Brain pericyte (primary cell): ENCODE data around the gene SLC27A6.

Experiments used
- DNase-seq: peaks from one replicate; pipeline ENCODE4 v3.0.0-alpha.2; 2012; ENCODE audit warnings: low read depth, low spot score

Gene SLC27A6

DNA sequence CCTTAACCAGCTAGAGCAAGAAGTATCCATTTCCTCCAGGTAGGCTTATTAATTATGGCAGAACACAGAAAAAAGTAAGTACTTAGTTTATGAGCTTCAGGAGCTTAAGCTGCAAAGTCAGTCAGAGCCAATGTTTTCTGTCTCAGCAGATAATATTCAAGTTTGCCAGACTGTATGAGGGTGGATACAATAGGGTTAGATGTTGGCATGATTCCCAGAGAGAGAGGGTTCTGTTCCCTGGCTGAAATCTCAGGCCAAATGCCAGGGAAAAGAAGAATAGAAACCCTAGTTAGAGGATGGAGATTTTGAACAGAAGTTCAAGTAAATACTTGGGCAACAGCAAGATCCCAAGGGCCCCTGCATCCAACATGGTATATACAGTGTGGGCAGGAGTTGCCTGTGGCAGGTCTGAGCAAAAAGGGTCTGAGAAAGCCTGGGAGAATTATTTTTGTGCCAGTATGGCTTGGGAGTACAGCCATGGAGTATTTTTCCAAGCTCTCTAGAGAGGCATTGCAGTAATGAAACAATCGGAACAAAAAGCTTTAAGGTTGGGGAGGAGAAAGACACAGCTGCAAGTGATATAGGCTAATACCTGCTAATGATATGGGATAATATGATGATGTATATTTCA, 98.3 kb downstream of the SLC27A6 start:
- peak; percentile 15 for DNase-seq

DNA sequence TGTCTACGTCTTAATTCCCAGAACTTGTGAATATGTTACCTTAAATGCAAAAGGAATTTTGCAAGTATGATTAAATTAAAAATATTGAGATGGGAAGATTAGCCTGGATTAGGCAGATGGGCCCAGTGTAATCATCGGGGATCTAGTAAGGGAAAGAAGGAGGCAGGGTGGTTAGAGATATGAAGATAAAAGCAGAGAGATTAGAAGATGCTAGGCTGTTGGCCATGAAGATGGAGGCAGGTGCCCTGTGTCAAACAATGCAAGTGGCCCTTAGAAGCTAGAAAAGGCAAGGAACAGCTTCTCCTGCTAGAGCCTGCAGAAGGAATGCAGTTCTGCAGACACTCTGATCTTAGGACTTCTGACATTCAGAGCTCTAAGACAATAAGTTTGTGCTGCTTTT, 100.4 kb downstream of the SLC27A6 start:
- no peak for DNase-seq

DNA sequence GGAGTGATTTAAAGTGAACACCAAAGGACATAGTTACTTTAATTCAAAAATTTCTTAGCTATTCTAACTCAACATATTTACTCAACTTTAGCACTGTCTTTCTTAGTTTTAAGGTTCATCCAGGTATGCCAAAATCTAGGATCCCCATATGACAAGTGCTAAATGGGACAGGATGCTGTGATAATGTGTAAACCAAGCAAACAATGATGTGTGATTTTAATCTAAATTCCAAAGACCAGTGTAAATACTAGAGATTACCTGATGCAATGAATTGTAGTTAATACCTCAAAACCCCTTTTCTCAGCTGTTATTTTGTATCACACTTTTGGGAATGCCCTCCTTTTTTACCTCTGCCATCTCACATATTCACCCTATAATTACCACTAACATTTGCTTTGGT, 102.5 kb downstream of the SLC27A6 start:
- no peak for DNase-seq

DNA sequence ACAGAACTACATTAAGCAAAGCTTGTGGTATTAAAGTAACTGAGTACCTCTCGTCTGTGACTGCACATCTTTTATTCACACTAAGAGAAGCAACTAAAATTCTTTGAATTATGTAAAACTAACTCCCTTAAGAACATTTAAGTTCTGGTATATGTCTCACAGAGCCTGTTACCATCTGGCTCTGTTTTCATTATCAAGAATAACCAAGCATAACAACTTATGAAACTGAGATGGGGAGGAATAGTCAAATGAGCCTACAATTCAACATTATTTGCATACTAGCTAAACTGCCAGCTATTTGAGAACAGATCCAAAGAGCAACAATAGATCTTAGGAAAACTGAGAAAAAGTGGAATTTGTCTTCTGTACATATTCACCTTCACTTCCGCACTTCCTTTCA, 104.0 kb downstream of the SLC27A6 start:
- no peak for DNase-seq

DNA sequence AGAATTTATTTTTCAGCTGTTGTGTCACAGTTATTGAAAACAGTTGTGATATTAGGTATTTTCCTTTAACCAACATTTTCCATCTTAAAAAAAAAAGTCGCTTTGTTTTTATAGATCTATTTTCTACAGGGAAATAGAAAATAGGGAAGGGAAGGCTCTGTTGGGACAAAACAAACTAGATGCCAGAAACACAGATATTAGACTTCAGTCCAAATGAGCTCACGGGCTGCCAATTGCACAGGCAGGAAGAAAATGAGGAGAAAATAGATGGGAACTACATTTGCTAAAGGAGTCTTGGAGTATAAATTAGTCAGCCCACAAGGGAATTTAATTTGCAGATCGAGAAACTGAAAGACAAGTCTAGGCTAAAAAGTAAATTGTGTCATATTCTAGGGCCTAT, 107.8 kb downstream of the SLC27A6 start:
- DNase-seq: no peak

DNA sequence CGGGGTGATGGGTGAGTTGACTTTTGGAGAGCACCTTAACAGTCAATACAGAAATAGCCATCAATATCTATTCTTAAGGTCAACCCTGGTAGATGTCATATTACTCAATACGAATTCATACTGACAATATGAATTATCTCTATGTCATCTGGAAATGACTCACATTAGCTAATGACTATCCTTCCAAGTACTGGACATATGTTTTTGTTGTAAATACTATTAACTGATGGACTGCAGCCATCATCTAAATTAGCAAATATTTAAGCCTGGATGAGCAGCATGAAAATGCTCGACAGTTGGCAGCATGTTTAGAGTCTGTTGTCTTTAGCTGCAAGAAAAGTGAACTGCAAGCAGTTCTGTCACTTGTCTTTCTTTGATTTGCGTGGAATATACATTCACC, 109.6 kb downstream of the SLC27A6 start:
- no peak for DNase-seq

DNA sequence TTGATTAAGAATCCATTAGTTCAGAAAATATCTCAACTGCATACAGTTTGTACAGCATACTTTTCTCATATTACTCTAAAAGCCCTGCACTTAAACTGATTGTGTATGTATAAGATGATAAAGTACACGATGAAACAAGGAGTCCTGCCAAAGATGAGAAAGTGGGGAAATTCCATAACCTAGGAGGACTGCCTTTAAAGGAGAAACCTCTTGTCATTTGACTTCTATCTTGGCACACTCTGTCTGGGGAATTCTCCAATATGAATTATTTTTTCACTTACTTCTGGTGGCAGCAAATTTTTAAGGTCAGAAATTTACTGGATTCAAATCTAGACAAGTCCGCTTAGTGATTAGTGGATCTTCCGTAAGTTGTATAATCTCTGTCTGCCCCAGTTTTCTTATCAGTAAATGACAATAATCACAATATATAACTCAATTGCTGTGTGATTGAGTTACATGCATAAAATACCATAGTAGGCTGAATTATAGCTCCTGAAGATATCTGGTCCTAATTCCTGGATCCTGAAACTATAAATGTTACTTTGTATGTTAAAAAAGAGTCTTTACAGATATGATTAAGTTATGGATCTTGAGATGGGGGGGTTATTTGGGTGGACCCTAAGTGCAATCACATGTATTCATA, 112.3 kb downstream of the SLC27A6 start:
- DNase-seq: no peak

DNA sequence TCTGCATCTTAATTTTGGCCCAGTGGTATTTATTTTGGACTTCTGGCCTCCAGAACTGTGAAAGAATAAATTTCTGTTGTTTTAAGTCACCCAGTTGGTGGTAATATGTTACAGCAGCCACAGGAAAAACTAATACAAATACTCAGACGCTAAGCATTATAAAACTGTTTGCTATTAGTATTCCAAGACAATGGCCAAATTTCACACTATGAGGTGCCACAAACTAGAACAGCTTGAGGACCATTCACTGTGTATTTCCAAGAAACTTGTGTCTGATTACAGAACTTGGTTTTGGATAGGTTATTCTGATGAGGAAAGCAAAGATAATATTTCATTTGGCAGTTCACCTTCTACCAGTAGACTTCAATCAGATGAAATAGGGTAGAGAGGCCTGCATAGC, 113.0 kb downstream of the SLC27A6 start:
- no peak for DNase-seq

DNA sequence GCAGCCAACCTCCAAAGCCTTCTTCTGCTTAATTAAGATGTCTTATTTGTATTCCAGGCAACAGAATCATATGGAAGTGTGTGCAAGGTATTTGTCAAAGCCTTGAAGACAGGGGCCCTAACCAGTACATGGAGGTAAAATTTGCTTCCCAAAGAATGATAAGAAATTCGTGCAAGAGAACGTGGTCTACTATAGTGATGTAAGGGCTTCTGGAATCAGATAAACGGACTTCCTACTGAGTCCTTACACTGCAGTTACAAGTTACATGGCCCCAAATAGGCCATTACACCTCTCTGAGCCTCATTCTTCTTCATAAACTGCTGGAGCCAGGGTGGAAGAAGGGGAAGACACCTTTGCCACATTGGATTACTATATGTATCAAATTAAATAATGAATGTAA, 113.4 kb downstream of the SLC27A6 start:
- no peak for DNase-seq

DNA sequence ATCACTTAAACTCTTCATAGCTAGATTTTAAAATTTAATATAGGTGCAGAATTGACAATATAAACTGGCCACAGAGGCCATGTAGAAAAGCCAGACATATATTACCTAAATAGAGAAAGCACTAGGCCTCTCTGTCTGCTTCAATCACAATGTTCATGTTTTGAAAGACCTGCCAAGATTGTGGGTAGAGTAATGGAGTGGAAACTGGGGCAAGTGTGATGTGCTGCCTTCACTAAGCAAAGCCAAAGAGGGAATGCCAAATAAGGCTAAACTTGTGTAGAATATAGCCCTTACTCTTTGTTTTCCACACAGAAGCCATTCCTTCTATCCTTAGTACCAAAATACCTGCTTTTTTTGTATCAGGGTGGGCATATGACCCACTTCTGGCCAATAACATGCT, 114.2 kb downstream of the SLC27A6 start:
- no peak for DNase-seq

DNA sequence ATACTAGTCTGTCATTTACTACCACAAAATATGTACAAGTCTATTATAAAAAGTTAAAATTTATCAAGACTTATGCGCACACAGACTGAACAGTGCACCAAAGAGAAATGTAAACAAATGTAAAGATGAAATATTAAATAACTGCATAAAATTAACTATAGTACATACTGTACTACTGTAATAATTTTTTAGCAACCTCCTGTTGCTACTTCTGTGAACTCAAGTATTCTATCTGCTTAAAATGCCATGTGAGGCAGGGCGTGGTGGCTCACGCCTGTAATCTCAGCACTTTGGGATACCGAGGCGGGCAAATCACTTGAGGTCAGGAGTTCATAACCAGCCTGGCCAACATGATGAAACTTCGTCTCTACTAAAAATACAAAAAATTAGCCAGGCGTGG, 115.5 kb downstream of the SLC27A6 start:
- DNase-seq: no peak

DNA sequence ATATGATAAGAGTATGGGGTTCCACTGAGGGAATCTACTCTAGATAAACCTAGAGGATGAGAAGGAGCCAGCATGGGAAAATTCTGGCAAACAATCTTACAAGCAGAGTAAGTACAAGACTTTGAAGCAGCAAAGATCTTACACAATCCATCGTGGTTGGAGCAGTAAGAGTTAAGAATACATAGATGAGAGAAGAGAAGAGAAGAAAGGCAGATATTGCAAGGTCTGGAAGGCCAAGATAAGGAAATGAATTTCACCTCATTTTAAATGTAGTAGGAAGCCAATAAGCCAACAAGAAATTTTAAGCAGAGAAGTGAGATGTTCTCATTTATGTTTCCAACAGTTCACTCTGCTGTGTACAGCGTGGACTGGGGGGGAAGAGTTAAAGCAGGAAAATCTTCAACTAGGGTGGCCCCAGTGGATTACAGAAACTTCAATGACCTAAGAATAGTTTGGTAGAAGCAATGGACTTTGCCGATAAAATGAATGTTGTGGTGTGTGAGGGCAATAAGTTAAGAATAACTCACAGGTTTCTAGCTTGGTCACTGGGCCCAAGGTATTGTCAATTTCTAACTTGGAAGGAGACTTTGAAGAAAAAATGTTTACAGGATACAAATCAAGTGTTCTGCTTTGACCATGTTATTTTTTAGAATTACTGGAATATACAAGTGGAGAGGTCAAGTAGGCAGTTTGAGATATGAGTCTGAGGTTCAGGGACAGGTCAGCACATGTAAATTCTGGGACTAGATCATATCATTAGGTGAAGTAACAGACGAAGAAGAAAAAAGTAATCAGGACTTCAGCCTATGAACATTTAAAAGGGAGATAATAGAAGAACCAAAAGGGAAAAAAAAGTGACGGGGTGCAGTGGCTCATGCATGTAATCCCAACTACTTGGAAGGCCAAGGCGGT, 117.2 kb downstream of the SLC27A6 start:
- no peak for DNase-seq
